KBM-7 (cell line): ENCODE data around the gene KLHL36.
"Not testable (repeated sequence)": the region's sequence is repeated elsewhere in the genome, so short reads cannot be mapped to it uniquely, and the experiment has no call there.

Experiments used
- DNase-seq: peaks from one replicate; pipeline ENCODE4 v3.0.0-alpha.2; 2015
- in situ Hi-C: fragments of 300-500 bp; cut with MboI; formaldehyde crosslinking; loops from 2 replicates; pipeline ENCODE4 v1.14.3; 2020; ENCODE audit warnings: low sequenced_read_pairs, low pct_unique_long_range_greater_than_20kb, mixed read lengths

KLHL36 gene

DNA sequence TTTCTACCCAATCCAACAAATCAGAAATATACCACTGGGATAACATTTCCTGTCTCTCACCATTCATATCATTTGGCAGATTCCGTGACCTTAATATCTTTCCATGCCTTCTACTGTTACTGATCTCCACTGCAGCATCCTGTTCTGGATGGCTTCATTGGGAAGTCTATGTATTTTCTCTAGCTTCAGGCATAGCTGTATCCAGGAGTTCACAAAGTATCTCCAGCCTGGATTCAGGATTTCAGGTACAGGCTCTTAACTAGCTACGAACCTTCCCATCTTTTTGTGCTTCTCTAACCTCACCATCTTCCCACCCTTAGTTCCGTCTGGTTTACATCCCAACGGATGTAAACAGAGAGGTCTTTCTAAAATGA lies 36.3 kb downstream of the KLHL36 start:
- in situ Hi-C loops = no loop called here
- DNase-seq = no peak

DNA sequence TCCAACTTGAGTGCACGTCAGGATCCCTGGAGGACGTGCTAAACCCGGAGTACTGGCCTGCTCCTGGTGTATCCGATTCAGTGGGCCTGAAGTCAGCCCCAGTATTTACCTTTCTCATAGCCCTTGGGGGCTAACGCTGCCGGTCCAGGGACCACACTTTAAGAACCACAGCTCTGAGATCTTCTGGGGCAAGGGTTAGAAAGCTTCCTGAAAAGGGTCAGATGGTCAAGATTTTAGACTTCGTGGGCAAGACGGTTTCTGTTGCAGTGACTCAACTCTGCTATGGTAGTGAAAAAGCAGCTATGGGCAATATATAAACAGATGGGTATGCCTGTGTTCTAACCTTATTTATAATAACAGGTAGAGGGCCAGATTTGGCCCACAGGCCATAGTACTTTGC lies 36.9 kb downstream of the KLHL36 start:
- no peak for DNase-seq
- in situ Hi-C loops = no loop called here

DNA sequence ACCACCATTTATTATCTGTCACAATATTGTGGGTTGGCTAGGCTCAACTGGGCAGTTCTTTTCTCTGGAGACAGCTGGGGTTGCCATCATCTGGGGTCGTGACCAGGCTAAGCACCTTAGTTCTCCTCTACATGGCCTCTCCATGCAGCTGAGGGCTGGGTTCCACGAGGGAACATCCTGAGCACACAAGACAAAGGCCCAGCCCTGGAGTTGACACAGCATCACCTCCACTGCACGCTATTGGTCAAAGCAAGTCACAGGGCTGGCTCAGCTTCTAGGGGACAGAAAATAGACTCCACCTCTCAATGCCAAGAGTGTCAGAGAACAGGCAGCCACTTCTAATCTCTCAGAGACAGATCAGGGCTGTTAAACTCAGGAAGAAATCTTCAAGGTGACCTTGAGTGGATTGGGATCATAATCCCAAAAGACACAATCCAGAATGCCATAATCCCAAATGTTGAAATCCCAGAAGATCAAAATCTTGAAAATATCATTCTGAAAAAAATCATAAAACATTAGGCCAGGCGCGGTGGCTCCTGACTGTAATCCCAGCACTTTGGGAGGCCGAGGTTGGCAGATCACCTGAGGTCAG lies 38.5 kb downstream of the KLHL36 start:
- in situ Hi-C loops = no loop called here
- peak; percentile 14 for DNase-seq

DNA sequence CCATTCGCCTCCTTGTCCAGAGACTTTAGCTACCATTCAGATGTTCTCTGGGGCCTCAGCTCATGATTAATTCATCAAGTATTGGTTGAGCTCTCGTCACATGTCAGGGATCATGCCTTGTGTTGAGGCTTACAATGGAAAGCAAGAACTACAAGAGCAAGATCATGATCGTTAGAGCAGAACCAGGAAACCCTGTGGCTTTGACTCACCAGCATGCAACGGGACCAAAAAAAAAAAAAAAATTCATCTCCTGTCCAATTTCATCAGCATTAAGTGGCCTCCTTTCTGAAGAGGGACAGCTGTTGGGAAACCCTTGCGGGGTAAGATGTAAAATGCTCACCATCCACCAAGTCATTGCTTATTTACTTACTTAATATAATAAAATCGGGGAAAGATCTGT lies 39.4 kb downstream of the KLHL36 start:
- DNase-seq = peak; percentile 87
- in situ Hi-C loops = no loop called here

DNA sequence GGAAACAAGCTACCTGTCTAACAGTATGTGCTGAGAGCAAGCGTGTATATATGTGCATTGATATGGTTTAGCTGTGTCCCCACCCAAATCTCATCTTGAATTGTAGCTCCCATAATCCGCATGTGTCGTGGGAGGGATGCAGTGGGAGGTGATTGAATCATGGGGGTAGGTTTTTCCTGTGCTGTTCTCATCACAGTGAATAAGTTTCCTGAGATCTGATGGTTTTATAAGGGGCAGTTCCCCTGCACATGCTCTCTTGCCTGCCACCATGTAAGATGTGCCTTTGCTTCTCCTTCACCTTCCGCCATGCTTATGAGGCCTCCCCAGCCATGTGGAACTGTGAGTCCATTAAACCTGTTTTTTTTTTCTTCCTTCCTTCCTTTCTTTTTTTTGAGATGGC lies 39.9 kb downstream of the KLHL36 start:
- in situ Hi-C loops, DNase-seq: not testable (repeated sequence)

DNA sequence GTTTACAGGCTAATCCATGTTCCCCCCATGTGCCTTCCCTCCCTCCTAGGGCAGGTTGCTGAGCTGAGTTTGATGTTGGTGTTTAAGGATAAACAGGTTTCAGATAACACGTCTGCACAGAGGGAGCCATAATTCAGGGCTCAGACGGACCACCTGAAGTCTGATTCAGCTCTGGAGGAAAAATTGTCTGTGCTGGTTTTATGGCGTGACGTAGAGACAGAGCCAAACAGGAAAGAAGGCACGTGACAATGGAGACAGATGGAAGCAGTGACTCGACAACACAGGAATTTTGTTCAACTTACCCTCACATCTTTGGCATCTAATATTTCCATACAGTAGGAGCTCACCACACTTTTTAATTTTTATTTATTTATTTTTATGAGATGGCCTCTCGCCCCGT lies 40.8 kb downstream of the KLHL36 start:
- in situ Hi-C loops = no loop called here
- no peak for DNase-seq

DNA sequence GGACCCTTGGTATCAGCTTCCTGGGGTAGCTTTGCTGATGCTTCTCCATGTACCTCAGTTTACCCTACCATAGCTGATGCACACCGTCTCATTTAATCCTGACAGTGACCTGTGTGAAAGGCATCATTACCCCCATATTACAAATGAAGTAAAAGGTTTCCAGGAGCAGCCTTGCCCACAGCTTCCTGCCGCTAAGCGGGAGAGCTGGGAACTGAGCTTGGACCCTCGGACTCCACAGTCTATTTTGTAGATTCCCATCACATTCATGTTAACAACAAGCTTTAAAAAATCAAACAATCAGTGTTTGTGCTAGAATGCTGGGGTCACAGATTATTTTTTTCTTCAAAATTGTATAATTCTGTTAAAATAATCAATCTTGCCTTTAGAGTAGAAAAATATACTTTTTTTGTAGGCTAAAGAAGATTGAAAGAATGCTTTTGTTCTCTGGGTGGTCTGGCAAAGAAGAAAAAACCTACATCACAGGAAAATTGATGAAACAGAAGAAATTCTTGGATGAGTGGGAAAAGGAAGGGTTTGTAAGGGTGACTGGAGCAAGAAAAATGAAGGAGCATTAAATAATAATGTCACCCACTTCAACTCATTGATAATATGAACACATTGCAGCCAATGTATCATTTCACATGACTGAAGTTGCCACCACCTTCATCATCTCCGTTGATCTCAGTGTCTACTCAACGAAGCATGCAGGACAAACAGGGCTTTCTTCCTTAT lies 41.9 kb downstream of the KLHL36 start:
- DNase-seq = no peak
- in situ Hi-C loops = no loop called here

DNA sequence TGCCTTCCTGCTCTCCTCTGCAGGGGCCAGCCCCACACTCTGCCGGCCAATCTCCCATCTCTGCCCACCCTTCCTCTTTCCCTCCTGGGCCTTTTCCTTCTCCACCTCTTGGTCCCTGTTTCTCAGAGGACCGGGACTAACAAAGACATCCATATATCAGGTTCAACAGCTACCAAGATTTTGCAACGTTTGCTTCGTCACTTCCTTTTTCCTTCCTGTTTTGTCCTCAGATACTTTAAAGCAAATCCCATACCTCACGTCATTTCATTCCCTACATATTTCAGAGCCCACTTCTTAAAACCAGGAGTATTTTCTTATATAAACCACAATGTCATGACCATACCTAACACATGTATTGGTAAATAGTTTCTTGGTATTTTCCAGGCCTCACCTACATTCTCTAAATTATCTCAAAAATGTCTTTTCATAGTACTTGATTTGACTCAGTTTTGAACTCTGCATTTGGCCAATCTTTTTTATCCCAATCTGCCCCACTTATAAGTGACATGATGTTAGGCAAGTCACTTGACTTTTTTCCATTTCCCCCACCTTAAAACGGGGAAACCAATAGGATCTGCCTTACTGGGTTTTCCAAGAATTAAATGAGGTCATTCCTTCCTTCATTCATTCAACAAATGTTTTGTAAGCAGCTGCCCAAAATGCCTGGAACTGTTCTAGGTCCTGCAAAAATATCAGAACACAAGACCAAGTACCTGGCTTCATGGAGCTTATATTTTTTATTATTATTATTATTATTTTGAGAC lies 44.3 kb downstream of the KLHL36 start:
- DNase-seq = peak; percentile 80

DNA sequence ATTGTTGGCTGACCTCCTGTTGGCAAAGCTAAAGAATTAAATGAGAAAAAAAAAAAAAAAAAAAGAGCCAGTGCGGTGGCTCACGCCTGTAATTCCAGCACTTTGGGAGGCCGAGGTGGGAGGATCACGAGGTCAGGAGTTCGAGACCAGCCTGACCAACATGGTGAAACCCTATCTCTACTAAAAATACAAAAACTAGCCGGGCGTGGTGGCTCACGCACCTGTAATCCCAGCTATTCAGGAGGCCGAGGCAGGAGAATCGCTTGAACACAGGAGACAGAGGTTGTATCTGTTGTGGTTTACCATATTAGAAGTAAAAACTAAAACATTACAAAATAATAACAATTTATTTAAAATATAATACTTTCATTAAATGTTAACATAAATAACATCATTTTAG lies 45.6 kb downstream of the KLHL36 start:
- in situ Hi-C loops, DNase-seq: not testable (repeated sequence)

More for the DNA sequence above, 44.3 kb downstream of the KLHL36 start:
- in situ Hi-C loops = no loop called here

DNA sequence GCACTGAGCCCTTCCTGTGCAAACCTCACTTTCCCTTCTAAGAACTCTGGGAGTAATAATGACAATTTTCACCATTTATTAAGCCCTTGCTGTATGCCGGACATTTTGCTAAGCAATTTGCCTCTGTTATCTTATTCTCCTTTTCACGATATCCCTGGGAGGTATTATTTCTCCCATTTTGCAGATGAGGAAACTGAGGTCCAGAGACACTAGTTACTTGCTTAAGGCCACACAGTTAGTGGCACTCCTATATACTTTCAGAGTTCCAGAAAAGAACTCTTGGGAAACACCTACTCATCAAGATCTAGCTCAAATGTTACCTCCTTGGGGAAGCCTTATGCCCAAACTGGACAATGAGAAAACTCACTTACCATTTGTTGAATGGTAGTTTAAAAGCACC lies 46.7 kb downstream of the KLHL36 start:
- no peak for DNase-seq
- in situ Hi-C loops = no loop called here

DNA sequence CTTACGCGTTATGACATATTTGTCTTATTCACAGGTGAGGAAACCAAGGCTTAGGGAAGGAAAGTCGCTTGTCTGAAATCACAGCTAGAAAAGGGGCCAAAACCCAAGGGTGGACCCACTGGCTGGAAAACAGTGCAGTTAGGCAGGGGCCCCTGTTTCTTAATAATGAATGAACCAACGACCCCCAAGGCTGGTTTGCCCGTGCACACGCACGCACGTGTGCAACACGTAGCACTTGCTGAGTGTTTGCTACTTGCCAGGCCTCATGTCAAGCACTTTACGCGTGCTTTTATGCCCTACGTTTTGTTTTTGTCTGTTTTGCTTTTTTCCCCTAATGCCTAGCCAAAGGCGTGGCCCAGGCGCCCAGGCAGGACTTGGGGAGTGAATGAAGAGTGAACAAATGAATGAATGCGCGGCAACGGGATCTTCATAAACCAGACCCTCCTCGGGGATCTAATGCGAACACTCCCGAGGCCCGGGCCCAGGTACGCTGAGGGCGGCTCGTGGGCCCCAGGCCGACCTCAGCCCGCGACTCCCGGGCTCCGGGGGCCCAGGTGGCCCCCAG lies 50.9 kb downstream of the KLHL36 start:
- DNase-seq = no peak

DNA sequence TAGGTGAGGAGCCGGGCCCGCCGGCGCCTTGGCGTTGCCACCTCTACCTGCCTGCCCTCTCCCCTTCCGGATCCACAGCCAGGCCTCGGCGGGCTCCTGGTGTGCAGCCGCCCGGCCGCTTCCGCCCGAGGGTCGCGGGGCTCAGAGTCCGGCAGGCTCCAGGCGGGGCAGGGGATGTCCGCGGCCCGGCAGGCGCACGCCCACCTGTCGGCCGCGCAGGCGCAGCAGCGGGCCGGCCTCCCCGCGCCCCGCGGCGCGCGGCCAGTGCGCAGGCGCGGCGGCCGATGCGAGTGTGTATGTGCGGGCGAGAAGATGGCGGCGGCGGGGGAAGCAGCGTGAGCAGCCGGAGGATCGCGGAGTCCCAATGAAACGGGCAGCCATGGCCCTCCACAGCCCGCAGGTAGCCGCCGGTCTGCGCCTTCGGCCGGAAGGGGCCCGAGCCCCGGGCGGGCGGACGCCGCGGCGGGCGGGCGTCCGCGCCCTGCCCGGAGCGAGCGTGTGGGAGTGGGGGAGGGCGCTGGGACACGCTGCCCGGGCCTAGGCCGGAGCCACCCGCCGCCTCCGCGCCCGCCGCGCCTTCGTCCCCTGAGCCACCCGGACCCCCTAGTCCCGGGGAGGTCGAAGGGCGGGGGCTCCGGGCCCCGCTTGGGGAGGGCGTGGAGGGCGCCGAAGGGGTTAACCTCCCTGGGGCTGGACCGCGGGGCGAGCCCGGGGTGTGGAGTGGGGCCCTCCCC lies 51.6 kb downstream of the KLHL36 start, which contains the start of gene USP10:
Gene USP10, plus strand, starts transcription at position 289 of the 734 bp plus-strand sequence. Its CDS starts 91 bp downstream, at position 380.
- in situ Hi-C loops = loop anchor here (25.0 kb wide), 1 partner anchor 188 kb away; the partner anchor contains the start of gene MEAK7
- peak; percentile 65 for DNase-seq

More for the DNA sequence above, 50.9 kb downstream of the KLHL36 start:
- in situ Hi-C loops = no loop called here

DNA sequence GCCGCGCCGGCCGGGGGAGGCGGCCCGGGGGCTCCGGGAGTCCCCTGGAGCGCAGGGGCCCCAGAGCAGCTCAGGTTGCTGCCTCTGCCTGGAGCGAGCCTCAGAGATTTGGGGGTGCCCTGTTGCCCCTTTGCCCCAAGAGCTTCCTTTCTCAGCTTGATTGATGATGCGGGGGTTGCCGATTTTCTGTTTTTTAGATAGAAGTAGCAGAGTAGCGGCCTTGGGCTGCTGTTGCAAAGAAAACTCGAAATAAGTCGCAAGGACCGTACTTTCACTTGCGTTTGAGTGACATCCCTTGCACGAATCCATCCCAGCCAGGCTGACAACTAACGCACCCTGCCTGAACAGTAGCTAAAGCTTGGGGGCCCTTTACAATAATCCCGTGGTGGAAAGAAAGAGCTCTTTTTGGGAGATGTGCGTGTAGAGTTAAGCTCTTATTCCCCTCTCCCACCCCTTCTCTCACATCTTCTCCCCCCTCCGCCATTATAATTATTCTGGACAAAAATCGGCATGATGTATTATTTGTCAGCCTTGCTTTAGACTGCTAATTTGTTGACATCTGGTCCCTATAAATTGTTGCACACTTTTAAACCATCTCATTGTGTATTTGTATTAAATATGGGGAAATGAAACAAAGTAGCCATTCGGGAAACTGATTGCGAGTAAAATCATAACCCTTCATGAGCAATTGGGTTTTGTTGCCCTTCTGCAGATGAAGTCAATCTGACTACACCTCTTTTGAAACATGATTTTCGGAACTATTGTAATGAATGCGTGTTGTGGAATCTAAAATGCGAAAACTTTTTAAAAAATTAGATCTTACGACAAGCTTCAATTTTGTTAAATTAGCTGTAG lies 52.4 kb downstream of the KLHL36 start:
- in situ Hi-C loops = loop anchor here (25.0 kb wide), 1 partner anchor 188 kb away; the partner anchor contains the start of gene MEAK7
- DNase-seq = peak; percentile 42

DNA sequence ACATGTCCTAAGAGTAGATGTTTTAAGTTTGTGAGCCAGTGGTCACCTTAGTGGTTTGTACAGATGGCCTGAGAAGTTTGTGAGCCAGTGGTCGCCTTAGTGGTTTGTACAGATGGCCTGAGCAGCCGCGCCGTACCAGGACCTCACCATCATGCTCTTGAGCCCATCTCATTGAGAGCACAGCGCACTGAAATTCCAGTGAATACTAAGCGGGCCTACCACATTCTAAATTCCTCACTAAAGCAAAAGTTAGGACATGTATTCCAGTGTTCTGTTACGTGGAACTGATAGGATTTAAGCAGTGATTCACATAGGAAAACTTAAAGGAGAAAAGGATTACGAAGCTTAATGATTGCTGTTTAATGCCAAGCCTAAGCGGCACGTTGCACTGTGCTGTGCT lies 55.4 kb downstream of the KLHL36 start:
- in situ Hi-C loops = loop anchor here (25.0 kb wide), 1 partner anchor 191 kb away; the partner anchor contains the start of gene MEAK7
- DNase-seq = no peak

DNA sequence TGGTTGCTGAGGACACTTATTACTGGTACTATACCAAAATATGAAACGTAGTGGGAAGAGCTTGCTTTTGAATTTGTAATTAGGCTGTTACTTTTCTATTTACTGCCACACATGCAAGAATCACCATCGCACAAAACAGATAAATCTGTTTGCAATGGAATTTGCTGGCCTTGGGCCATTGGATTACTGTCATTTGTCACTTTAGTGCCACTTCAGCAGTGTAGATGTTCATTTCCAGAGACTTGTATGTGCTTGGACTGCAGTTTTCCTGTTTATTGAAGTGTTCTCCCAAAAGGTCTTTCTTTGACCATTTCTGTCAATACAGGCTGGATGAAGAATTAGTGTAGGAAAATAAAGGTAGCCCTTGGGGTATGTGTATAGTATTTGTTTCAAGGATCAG lies 55.9 kb downstream of the KLHL36 start:
- in situ Hi-C loops = loop anchor here (25.0 kb wide), 1 partner anchor 192 kb away; the partner anchor contains the start of gene MEAK7
- DNase-seq = no peak

DNA sequence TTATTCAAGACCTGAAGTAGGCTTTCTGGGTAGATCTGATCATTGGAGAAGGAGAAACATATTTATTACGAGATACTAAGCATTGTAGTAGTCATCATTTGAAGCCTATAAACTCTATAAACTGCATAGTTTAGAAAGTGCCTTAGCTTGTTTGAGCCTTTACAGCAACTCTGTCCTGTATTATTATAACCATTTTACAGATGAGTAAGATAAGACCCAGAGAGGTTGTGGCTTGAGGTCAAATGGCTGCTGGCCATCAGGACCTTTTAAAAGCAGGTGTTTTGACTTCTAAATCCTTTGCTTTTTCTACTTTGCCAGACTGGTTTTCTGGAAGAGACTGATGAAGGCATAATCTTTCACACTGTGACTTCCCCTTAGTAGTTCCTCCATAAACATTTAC lies 58.5 kb downstream of the KLHL36 start:
- no peak for DNase-seq
- in situ Hi-C loops = loop anchor here (25.0 kb wide), 1 partner anchor 195 kb away; the partner anchor contains the start of gene MEAK7

DNA sequence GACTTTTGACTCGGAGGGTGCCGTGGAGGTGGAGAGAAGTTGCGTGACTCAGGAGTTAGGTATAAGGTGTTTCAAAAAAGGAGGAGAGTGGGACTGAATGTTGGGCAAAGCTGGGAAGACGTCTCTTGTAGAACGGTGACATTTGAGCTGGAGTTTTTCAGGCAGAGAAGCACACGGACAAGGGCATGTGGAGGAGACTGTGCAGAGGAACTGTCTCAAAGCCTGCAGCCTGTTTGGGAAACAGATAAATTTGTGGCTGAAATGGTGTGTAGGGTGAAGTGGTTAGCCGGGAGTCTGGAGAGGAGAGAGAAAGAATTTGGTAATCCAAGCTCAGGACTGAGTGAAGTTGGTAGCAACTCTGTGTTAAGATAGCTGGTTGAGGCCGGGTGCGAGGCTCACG lies 61.3 kb downstream of the KLHL36 start:
- no peak for DNase-seq
- in situ Hi-C loops = loop anchor here (25.0 kb wide), 1 partner anchor 197 kb away; the partner anchor contains the start of gene MEAK7

DNA sequence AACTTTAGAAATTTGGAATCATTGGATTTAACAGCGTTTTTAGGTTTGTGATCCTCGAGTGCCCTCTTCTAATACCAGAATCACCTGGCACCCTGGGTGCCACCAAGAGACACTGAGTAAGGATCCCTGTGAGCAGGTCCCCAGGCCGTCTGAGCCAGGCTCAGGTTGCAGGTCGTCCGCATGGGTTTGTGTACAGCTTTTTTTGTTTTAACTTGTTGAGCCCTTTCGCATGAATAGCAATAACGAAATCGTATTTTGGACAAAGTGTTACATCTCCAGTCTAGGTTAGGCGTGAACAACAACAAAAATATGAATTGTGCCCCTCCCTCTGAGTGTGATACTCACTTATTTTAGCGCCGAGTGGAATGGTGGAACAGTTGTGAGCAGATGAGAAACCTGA lies 62.4 kb downstream of the KLHL36 start:
- in situ Hi-C loops = loop anchor here (25.0 kb wide), 1 partner anchor 198 kb away; the partner anchor contains the start of gene MEAK7
- no peak for DNase-seq
